OCI-M2 (cell line): Measurements from ENCODE around the gene HOXA13.

Experiments used
- DNase-seq: peaks from one replicate; lab custom pipeline; 2025; ENCODE audit not compliant: unreplicated experiment; lab: John Stamatoyannopoulos, UW

HOXA13 gene

DNA sequence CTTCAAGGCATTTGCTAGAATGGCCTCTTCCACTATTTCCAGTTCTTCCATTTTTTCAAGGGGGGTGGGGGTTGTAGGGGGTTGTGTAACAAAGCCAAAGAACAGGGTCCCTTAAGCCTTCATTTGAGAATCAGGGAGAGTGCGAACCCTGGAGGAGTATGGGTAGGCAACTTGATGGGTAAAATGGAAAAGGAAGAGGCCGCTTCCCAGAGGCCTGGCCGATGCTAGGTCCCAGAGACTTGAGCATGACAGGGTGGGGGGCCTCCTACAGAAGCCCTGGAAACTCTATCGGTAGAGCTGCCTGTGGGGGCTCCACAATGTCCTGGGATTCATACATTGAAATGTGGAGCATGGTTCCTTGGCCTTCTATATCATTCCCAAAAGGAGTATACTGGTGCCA, 9.1 kb upstream of the HOXA13 start:
- no peak for DNase-seq

DNA sequence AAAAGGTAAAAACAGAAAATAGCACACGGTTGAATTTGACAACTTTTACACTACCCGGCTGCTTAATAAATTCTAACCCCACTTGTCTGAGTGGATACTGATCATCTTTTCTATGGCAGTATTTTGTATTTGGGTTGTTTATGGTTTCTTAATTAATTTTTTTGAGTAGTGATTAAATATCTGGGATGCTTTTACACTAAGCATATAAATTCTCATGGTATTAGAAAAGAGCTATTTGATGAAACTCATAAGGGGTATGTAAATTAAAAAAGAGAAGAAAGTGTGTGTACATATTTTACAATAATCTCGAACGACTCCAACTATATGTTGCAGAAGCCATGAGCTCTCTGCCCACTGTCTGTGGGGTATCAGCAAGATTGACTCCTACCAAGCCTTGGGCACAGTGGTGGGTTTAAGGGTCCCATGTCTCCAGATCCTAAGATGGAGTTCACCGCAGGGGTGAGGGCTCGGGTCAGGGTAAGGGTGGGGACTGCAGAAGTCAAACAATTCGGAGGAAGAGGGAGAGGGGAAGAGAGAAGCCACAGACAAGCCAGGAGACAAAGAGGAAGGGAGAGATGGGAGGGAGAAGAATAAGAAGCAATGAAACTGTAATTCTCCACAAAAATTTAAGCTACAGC, 7.6 kb upstream of the HOXA13 start:
- no peak for DNase-seq

DNA sequence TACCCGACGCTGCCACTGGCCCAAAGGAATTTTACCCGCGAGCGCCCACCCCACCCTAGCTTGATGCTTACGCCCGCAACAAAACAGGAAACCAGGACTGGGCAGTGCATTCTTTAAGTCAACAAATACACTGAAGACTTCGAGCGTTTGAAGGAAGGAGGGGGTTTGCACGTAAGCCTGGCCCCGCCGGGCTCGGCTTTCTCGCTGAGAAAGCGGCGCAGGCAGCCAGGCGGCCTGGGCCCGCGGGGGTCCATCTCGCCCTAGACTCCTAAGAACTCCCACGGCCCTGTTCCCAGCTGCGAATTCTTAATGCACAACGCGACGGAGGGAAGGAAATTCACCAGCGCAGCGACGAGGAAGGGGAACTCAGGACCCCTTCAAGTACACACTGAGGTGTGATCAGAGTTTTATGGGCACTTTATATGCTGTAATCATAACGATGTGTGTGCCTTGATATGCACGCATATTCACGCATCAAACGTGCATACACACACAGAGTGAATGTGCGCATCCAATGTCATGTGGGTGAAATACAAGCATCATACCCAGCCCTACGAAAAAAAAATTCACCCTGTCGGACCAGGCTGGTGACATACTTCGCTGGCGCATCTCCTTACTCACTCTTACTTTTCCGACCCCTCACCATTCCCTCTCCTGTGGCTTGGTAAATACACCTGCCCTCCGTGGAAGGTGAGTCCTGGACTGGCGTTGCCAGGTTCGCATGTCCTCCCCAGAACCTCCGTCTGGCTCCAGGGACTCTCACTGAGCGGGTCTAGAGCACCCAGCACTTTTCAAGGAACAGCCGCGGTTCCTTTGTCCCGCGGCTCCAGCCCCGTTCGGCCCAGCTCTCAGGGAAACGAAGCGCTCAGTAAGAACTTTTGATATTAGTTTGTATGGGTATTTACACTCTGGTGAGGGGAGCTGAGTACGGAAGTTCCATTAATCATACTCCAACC, 5.7 kb upstream of the HOXA13 start:
- no peak for DNase-seq

DNA sequence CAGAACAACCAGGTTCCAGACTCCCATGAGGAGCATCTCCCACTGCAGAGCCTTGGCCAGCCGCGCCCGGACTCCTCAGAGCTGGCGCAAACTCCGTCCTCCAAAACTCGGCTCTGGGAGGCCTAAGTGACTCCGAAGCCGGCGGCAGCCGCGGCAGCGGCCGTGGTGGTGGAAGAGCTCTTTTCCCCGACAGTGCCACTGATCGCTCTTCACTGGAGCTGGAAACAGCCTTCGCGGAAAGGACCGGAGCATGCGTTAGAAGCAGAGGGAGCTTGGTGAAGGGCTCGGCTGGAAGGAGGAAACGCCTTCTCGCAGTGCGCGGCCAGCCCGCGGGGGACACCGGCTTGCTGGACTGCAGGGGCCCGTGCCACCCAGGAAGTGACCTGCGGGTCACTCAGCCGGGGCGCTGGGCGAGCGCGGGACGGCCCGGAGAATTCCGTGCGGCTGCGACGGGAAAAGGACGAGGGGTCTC, 5.0 kb upstream of the HOXA13 start:
- no peak for DNase-seq

DNA sequence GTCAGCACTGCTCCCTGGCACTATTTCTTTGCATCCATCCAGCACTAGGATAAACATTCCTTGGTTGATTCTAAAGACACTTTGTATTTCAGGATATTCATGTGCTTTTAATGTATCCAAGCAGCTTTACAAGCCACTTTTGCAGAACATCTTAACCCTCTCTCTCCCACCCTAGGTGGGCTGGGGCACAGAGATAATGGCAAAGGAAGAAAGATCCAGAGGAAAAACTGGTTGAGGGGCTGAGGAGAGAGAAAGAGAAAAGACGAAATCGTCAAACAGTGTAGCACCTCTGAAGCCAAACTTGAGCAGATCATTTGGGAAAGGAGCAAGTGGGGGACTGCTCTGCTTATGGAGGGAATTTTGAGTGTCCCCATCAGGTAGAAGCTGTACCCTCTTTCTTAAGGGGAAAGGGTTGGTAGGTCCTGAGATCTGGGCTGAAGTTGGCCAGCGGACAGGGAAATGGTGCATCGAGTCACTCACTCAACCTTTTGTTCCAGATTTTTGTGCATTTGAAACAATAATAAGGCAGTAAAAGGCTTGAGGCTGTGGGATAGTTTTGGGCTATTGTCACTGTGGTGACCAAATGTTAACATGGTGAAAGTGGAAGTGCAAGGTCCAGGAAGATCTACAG, 4.2 kb upstream of the HOXA13 start:
- DNase-seq = no peak

DNA sequence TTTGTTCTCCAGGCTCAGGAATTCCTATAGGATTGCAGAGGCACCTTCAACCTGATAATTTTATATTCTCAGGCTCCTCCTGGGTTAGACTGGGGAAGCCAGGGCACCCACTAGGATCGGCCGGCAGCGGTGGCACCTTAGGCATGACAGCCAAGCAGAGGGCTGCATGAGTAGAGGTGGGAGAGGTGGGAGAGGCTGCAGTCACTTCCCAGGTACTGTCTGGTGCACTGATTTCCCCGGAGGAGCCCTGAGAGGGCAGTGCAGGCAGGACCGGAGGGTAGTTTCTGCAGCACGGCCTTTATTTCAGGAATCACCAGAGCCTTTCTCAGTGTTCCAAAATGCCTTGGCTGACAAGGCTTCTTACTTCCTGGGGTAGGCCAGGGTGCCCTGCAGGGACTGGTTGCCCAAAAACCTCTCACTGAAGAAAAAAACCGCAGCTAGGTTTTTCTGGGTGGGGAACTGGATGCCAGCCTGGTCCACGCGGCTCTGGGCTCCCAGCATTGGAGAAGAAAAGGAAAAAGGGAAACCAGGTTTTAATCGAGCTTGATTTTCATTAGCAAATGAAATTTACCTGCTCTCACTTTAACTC, 3.6 kb upstream of the HOXA13 start:
- DNase-seq = no peak

DNA sequence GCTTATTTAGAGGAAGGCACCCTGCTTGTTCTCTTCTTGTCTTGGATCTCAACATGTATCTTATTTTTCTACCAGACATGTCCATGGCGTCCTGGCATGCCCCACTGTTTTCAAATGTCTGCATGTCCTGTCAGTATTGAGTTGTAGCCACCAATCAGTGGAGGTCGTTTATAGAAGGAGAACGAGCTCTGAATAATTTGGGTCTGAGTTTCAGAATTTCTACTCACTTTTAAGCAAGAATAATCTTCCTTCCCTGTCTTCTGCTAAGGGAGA, 2.9 kb upstream of the HOXA13 start:
- DNase-seq = no peak

DNA sequence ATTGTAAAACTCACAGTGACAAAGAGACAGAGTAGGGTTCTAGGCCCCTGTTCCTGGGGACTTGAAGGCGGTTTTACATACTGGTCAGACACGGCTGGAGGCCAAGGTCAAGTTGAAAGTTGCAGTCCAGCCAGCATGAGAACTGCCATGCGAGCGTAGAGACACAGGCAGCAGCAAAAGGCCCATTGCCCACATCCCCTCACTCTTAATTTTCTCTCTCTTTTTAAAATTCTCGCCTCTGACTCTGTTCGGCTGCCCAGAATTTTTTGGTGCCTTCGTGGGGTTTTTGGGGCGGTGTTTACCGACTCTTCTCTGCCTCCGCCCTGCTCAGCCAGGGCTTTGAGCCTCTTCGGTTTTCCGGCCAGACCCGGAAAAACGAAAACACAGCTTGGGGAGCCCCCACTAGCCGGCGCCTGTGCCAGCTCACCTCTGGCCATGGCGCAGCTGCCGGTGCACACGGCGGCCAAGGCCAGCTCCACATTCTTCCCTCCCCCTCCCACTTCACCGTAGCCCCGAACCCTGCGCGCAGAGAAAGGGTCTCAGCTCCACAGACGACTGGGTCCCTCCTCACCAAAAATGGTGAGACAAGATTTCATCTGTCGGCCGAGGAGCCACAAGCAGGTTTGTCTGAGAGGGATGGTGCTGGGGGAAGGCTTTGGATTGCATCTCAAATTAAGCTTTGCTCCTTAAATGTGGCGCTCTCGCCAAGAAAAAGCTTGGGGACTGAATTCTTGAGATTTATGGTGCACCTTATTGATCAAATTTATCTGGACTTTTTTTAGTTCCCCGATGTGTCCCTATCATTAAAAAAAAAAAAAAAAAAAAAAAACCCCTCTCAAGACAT, 2.3 kb upstream of the HOXA13 start:
- no peak for DNase-seq

DNA sequence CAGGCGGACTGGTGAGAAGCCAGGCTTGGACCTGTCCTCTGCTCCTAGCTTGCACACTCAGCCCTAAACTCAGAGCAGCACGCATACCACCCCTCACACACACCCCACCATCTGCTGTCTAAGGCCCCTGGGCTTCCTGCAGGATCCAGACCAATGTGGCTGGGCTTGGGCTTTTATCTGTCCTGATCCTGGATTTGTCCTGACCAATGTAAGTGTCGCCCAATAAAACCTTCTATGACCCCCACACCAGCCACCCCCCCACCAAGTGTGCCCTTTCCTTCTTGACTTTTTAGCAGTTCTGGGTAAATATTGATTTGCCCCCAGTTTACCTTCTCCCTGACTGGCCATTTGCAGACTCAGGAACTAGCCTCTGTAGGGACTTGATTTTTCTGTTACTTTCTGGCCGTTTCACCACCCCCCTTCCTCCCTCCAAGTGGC, 1.7 kb upstream of the HOXA13 start:
- no peak for DNase-seq

DNA sequence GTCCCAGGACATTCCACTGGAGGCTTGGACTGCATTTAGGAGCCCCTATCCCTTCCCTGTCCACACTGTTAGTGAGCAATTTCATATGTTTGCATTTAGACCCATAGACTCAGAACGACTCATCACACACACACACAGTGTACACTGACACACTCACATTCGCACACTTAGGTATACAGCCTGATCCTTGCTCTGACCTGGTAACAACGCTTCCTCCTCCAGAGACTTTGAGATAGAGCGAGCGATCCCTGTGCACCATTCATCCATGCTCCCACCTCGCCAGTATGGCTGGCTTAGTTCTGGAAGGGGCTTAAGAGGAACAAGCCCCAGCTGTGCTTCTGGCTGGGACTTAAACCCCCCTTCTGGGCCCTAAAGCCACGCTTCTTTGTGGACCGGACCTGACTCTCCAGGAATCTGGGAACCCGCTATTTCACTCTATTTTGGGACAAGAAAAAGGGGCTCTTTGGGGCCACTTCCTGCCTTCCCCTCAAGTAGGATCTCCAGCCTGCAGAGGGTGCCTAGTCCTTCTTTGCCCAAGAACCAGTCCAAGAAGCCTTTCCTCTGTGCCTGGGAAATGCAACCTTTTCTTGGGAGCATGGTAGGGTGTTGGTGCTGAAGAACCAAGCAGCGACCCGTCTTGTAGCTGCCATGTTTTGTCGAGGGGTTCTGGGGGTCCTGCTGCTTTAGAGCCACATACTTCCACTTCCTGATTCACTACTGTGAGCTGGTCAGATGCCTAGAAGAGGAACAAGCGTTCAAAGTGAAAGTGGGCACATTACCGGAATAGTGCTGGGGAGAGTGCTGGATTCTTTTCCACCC, 1.1 kb upstream of the HOXA13 start:
- DNase-seq = no peak

DNA sequence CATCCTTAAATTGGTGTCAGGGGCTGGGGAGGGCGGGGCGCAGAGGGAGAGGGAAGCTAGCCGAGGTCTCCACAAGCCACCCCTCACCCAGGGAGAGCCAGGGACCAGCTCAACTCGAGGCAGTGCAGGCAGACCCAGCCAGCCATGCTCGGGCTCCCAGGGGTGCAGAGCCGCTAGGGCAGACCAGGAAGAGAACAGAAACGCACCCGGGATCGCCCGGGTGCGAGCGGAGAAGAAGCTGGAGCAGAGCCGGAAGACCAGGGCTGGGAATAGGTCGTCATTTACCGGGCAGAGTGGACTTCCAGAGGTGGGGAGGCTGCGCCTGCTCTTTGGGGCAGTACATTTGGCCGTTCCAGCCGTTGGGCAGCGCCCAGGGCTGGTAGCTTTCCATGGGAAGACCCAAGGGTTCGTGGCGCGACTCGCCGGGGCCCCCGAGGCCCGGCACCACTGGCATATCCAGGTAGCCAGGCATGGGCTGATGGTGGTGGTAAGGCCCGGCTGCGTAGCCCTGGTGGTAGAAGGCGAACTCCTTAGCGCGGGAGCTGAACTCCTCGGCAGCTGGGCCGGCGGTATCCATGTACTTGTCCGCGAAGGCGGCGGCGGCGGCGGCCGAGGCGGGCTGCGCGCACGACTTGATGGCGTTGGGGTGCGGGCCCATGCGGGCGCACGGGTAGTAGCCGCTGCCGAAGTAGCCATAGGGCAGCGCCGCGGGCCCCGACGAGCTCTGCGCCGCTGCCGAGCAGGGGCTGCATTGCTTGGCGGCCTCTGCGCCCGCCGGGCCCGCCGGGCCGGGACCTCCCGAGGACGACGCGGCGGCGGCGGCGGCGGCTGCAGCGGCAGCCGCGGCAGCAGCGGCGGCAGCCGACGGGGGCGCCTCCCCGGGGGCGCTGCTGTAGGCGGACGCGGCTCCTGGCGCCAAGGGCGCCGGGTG, 755 bp downstream of the HOXA13 start:
- DNase-seq = no peak

DNA sequence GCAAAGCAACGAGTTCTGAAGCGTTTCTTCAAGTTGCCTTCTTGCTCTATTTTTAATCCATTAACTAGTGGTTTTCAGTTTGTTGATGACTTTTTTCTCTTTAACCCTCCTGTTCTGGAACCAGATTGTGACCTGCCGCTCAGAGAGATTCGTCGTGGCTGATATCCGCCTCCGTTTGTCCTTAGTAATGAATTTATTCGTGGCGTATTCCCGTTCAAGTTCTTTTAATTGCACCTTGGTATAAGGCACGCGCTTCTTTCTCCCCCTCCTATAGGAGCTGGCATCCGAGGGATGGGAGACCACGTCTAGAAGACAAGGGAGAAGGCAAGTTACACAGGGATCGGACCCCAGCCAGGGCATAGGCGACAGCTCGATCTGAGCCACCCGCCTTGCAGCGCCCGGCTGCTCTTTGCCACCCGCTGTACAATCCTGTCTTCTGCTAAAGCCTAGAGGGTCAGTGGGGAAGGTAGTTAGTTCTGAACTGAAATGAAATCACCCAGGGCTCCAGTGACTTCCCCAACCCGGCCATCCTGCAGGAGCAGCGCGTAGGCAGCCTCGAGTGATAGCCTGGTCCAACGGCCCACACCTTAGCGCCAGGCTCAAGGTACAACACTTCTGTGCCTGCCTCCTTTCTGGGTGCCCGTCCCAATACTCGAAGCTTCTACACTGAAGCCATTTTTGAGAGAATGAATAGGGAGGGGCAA, 1.6 kb downstream of the HOXA13 start:
- no peak for DNase-seq

DNA sequence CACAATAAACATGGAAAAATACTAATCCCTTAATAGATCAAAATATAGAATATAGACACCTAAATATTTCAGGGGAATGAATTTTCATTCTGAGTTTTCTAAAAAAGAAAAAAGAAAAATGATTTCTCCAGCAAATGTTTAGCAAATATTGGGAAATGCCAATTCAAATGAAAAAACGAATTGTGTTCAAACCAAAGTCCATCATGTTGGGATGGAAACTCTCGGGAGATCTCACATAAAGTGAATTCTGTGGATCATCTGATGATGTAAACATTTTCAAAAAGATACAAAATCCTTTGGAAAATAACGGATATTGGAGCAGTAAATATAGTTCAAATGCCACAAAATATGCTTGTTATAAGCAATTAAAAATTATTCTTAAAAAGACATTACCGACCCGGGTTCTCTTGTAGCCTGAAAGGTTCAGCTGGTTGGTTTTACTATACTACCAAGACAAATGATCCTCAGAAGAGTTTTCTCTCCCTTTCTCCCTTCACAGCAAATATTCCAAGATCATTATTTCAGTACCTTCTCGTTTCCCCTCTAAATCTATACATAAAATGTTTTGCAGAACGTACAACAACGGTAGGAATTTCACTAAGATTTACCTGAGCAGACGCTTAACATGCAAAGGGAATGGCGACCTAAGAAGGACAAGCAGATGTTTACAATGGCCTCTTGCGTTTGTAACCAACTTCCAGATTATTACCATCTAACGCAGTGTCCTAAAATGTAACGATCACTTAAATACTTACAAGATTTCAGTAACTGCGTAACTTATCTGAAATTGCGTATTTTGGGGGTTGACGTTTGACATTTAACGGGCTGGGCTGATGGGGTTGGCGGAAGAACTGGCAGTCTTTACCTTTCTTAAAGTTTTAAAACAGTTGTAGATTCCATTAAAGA, 2.5 kb downstream of the HOXA13 start:
- DNase-seq = no peak

DNA sequence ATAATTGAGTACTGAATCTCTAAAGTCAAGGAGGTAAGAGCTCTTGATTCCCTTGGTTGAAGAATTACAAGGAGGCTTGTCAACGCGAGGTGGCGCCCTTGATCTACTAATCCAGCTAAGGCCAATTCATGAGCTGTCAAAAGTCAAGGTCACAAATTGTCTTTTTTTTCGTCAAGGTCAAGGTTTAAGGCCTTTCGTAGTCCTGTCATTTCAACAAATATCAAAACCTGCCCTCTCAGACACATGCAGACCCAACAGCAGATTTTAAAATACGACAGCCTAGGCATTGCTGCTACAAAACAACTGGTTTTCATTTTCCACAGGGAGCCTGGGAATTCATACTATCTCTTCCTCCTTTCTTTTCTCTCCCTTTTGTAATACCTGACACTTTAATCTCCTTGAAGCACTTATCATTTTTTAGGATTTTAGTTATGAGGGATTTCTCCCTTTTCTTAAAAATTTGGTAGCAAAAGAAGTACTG, 3.6 kb downstream of the HOXA13 start:
- no peak for DNase-seq

DNA sequence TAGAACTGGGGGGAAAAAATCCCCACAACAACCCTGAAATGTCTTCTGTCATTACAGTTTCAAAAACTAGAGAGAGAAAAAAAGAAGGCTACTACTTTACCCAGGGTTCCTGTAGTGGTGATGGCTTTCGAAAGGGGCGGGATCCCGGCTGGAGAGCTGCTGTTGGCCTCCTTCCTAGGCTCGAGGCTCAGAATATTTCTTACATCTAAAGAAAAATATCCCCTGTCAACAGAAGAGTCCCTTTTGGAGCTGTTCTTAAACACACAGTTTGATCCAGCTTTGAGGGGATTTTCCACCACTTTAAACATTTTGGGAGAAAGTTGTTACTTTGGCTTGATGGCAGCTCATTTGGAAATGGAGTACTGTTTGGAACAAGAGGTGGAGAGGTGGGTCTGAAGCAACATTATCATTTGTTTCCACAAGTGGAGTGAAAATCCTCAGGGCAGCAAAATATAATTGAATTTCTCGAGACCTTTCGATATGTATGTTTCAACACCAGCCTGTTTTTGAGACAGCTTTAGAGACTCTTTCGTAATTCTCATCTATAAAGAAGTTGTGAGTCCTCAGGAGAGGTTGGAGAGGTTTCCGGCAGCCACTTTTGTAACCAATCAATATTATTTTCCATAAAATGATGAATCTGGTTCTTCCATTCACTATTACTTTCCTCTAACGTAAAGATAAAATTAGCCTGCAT, 5.1 kb downstream of the HOXA13 start:
- DNase-seq = no peak

DNA sequence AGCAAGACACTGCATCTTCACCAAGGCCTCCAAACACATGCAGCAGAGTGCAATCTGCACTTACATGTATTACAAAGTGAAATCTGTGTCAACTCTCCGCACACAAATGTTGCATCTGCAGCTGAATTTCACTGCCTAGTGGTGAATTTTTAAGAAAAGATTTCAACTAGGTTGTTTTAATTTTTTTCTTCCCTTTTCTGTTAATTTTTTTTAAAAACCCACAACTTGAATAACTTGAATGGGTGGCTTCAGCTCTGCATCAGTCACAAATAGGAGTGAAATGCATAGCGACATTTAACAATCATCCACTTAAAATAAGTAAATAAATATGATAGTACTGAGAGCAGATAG, 5.9 kb downstream of the HOXA13 start:
- no peak for DNase-seq
